ENCODE data around the gene CDH3.

CDH3 gene

GRCh38 chr16:68737730-68738629, 92.9 kb downstream of the CDH3 start:
- no peak for DNase-seq (ENCODE audit: low read depth in 2 of 2)

- DNase-seq (ENCODE audit: low read depth in 2 of 2): no peak
Measured at GRCh38 chr16:68739964-68740627, 95.0 kb downstream of the CDH3 start.

GRCh38 chr16:68740628-68741346, 95.7 kb downstream of the CDH3 start:
- no peak for DNase-seq (ENCODE audit: low read depth in 2 of 2)

GRCh38 chr16:68743664-68744063, 98.6 kb downstream of the CDH3 start:
- DNase-seq (ENCODE audit: low read depth in 2 of 2): no peak

GRCh38 chr16:68744744-68745280, 99.7 kb downstream of the CDH3 start:
- DNase-seq (ENCODE audit: low read depth in 2 of 2): no peak

GRCh38 chr16:68746951-68747350, 101.8 kb downstream of the CDH3 start:
- no peak for DNase-seq (ENCODE audit: low read depth in 2 of 2)

GRCh38 chr16:68749432-68749831, 104.3 kb downstream of the CDH3 start:
- DNase-seq (ENCODE audit: low read depth in 2 of 2): no peak

All from stimulated activated CD8-positive, alpha-beta memory T cell treated with anti-CD3 and anti-CD28 coated beads, Interleukin-7, amount 100 ng/mL, for 4 hours (primary cell).